GM10266 (cell line): ENCODE data around the gene MMP25.
A peak's percentile ranks its signal among the peaks of the same experiment; 100 is the strongest.
"Not testable (repeated sequence)": the region's sequence is repeated elsewhere in the genome, so short reads cannot be mapped to it uniquely, and the experiment has no call there.

ENCODE experiments used
- DNase-seq: peaks from one replicate; pipeline ENCODE4 v3.0.0; 2012; ENCODE audit errors: extremely low spot score
- TF ChIP-seq, protein P1 (sequence below): IDR thresholded peaks from 2 replicates; pipeline ENCODE4 v1.5.1; 2012; ENCODE audit warnings: mild to moderate bottlenecking, low read depth; ENCODE audit not compliant: control insufficient read depth, insufficient read depth; ENCODE audit errors: missing control alignments

MMP25 gene

DNA sequence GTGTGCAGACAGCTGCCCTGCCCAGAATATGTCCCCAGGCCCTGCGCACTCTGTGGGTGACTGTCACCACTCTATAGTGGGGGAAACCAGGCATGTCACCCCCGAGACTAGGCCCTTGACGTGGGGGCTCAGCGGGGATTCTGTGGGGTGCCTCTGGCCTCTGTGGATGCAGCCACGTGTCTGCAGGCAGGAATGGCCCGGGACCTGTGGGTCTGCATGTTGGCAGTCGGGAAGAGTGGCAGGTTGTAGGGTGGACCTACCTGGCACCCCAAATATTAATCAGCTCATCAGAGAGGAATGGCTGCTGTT, 20.0 kb downstream of the MMP25 start:
- no peak for DNase-seq
- TF ChIP-seq, protein P1, sequence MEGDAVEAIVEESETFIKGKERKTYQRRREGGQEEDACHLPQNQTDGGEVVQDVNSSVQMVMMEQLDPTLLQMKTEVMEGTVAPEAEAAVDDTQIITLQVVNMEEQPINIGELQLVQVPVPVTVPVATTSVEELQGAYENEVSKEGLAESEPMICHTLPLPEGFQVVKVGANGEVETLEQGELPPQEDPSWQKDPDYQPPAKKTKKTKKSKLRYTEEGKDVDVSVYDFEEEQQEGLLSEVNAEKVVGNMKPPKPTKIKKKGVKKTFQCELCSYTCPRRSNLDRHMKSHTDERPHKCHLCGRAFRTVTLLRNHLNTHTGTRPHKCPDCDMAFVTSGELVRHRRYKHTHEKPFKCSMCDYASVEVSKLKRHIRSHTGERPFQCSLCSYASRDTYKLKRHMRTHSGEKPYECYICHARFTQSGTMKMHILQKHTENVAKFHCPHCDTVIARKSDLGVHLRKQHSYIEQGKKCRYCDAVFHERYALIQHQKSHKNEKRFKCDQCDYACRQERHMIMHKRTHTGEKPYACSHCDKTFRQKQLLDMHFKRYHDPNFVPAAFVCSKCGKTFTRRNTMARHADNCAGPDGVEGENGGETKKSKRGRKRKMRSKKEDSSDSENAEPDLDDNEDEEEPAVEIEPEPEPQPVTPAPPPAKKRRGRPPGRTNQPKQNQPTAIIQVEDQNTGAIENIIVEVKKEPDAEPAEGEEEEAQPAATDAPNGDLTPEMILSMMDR, result no peak

DNA sequence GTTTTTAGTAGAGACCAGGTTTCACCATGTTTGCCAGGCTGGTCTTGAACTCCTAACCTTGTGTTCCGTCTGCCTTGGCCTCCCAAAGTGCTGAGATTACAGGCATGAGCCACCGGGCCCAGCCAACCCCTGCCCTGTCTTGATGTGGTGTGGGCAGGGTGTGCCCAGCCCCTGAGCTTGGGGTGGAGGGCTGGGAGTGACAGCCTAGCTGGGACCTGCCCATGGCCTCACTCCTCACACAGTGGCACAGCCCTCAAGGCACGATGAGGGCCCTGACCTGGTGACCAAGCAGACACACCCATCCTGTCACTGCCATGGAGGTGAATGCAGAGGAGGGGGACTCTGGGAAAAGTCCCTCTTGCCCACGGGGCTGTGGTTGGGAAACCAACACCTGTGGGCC, 22.1 kb downstream of the MMP25 start:
- TF ChIP-seq, protein P1, result no peak
- DNase-seq, result no peak

DNA sequence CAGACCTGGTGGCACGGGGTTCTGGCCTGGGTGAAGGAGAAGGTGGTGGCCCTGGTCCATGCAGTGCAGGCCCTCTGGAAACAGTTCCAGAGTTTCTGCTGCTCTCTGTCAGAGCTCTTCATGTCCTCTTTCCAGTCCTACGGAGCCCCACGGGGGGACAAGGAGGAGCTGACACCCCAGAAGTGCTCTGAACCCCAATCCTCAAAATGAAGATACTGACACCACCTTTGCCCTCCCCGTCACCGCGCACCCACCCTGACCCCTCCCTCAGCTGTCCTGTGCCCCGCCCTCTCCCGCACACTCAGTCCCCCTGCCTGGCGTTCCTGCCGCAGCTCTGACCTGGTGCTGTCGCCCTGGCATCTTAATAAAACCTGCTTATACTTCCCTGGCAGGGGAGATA, 22.8 kb downstream of the MMP25 start:
- DNase-seq, result not testable (repeated sequence)

DNA sequence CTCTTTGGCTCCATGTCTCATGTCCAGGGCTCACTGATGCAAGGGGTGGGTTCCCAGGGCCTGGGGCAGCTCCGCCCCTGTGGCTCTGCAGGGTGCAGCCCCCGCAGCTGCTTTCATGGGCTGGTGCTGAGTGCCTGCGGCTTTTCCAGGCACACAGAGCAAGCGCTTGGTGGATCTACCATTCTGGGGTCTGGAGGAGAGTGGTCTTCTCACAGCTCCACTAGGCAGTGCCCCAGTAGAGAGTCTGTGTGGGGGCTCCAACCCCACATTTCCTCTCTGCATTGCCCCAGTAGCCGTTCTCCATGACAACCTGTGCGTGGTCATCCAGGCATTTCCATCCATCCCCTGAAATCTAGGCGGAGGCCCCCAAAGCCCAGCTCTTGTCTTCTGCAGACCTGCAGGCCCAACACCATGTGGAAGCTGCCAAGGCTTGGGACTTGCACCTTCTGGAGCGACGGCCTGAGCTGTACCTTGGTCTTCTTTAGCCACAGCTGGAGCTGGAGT, 24.3 kb downstream of the MMP25 start:
- DNase-seq, result no peak
- TF ChIP-seq, protein P1, result no peak

DNA sequence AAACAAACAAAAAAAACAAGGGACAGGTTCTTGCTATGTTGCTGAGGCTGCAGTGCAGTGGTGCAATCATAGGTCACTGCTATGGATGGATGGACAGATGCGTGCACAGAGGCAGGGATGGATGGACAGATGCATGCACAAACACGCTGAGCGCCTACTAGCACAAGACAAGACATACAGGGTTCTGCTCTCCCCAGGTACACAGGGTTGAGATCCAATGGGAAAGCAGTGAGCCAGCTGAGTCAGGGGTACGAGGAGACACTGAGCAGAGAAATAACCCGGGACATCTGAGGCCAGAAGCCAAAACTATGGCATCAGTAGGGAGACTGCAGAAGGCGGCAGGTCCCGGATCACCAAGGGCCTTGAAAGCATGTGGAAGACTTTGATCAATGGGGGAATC, 25.3 kb downstream of the MMP25 start:
- TF ChIP-seq, protein P1, result no peak
- DNase-seq, result no peak

DNA sequence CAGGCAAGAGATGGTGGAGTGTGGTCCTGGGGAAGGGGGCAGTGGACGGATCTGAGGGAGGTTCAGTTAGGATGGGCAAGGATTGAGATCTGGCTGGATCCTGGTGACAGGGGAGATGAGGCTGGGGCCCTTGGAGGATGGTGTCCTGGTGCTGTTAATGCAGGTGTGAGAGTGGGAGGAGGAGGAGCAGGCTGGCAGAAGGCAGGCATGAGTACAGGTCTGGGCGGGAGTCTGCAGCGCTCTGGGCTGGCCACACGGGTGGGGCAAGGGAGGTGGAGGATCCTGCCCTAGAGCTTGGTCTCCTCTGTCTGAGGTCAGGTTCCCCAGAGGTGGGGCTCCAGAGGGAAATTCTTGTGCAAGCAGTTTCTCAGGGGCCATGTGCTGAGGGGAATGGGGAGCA, 25.8 kb downstream of the MMP25 start:
- DNase-seq, result not testable (repeated sequence)

DNA sequence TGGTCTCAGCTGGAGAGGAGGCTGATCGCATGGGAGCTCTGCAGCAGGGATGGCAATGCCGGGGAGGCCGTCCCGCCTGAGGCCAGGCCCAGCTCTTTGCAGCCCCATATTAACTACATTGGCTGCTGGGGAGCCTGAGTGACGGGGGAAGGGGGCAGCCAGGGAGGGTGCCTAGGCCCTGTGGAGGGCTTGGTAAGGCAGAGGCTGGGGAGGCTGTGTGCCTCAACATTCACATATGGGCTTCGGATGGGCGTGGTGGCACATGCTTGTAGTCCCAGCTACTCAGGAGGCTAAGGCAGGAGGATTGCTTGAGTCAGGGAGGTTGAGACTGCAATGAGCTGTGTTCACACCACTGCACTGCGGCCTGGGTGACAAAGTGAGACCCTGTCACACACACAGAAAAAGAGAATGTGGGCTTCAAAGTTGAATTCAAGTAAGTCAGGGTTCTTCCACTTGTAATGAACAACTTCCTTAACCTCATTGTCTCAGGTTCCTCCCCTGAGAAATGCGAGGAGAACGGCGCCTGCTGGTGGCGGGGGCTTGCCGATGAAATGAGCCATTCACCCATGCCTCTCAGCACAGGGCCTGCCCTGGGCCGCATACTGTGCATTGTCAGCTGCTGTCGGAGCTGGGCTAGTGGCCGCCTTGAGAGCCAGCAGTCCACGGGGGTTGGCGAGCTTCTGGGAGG, 26.4 kb downstream of the MMP25 start:
- DNase-seq, result not testable (repeated sequence)

DNA sequence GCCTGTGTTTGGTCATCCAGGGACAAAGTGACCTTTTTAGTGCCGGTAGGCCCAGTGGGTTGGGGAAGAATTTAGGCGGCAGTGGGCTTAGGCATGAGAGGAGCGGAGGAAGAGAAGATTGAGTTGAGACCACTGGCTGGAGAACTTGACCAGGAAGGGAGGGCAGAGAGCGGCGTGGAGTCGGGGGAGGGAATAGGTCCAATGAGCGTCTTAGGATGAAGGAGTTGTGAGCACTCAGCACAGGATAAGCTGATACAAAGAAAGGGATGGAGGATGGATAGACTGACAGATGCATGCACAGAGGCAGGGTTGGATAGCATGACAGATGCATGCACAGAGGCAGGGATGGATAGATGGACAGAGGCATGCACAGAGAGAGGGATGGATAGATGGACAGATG, 27.1 kb downstream of the MMP25 start:
- TF ChIP-seq, protein P1, result no peak
- DNase-seq, result no peak

DNA sequence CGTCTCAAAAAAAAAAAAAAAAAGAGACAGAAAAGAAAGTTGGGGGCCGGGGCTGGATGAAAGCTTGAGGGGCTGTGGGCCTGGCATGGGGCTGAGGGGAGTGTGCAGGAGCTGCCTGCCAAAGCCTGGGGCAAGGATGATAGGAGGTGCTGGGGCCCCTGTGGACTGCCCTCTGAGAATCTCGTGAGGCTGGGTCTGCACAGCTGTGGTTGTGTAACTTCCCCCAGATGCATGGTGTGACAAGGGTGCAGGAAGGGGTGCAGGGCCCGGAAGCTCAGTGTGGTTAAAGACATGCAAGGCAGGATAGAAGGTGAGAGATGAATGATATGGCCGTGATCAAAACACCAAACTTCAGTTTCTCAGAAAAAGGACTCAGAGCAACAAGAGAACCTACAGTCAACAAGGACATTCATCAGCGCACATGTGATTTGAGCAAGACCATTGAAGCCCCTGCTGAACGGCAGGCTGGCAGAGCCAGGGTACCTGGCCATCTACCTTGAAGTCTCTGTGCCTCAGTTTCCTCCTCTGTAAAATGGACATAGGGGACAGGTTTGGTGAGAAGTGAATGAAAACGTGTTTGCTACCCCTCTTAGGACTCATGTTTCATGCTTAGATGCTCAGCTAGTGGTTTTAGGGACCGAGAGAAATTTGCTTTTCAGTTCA, 28.6 kb downstream of the MMP25 start:
- DNase-seq, result peak; percentile 74

More for the DNA sequence above, 28.6 kb downstream of the MMP25 start:
- TF ChIP-seq, protein P1, result no peak
